B cell (primary cell): Measurements from ENCODE around the gene ADGRF5. TPM values are rescaled to one million over a fixed set of nuclear protein-coding genes. Genes with fewer than 3 reads are reported as not detected.

Experiments
- ATAC-seq: fragments of 200-7000 bp; cut with Tn5 transposase; one replicate; pipeline ENCODE4 v1.10.0; 2021; ENCODE audit warnings: low read depth, mild to moderate bottlenecking, moderate number of reproducible peaks, moderate library complexity
- CTCF ChIA-PET: fragments of 350-600 bp; sonication (Branson Sonifier 250); formaldehyde crosslinking; loops from one replicate; lab custom pipeline; 2021; ENCODE audit warnings: antibody characterized with exemption, inconsistent platforms; lab: Charles Lee
- POLR2A ChIA-PET: fragments of 350-600 bp; sonication (Branson Sonifier 250); formaldehyde crosslinking; loops from one replicate; lab custom pipeline; 2021; ENCODE audit warnings: antibody characterized with exemption; lab: Charles Lee
- DNase-seq: peaks from one replicate; pipeline ENCODE4 v3.0.0; 2013
- H2AFZ ChIP-seq: 2 replicates; pipeline ENCODE4 v1.6.1; 2012; ENCODE audit warnings: mild to moderate bottlenecking, low read depth, low read length; ENCODE audit not compliant: insufficient read depth, poor library complexity, severe bottlenecking
- H3K27ac ChIP-seq, 2 donors: 1 replicate in 1 of 2; 2 replicates in 1 of 2; pipeline ENCODE4 v1.5.1; 2012 to 2013; ENCODE audit warnings: low read length in 2 of 2, mild to moderate bottlenecking in 2 of 2, moderate library complexity in 1 of 2
- H3K27me3 ChIP-seq, 4 experiments: fragments of 200-600 bp in 1 of 4; sonication (generic) in 1 of 4; replicated peaks in 1 of 4; 1 replicate in 2 of 4; 2 replicates in 2 of 4; pipeline versions ENCODE4 v1.6.1 to v1.7.0; 2013 to 2016; ENCODE audit warnings: low read length in 3 of 4, mild to moderate bottlenecking in 2 of 4, mixed read lengths in 1 of 4, moderate library complexity in 1 of 4; ENCODE audit not compliant: insufficient read depth in 4 of 4, control insufficient read depth in 3 of 4; ENCODE audit errors: control extremely low read depth in 1 of 4
- H3K36me3 ChIP-seq, 2 experiments: replicated peaks in 1 of 2; 1 replicate in 1 of 2; 2 replicates in 1 of 2; pipeline versions ENCODE4 v1.6.1 to v1.7.1; 2013; ENCODE audit warnings: low read length in 1 of 2; ENCODE audit not compliant: insufficient read depth in 2 of 2, control insufficient read depth in 1 of 2; ENCODE audit errors: control extremely low read depth in 1 of 2, extremely low read depth in 1 of 2
- H3K4me1 ChIP-seq, 2 donors: fragments of 200-600 bp in 1 of 2; sonication (generic) in 1 of 2; 1 replicate in 1 of 2; 2 replicates in 1 of 2; pipeline versions ENCODE4 v1.5.1 to v1.6.1; 2013 to 2017; ENCODE audit warnings: low read length in 2 of 2; ENCODE audit not compliant: control insufficient read depth in 2 of 2, insufficient read depth in 2 of 2
- H3K4me2 ChIP-seq: replicated peaks from 2 replicates; pipeline ENCODE3; 2012; ENCODE audit warnings: mild to moderate bottlenecking, low read depth, low read length; ENCODE audit not compliant: poor library complexity, severe bottlenecking
- H3K4me3 ChIP-seq, 5 experiments: fragments of 200-600 bp in 1 of 5; sonication (generic) in 1 of 5; 1 replicate in 3 of 5; 2 replicates in 2 of 5; pipeline versions ENCODE4 v1.5.1 to v1.7.0; 2011 to 2016; ENCODE audit warnings: low read length in 4 of 5, mild to moderate bottlenecking in 4 of 5, low read depth in 2 of 5, control low read depth in 1 of 5, moderate library complexity in 1 of 5; ENCODE audit not compliant: insufficient read depth in 1 of 5; ENCODE audit errors: control extremely low read depth in 1 of 5, extremely low read depth in 1 of 5
- H3K79me2 ChIP-seq: fragments of 200-600 bp; sonication (generic); one replicate; pipeline ENCODE4 v1.6.0; 2016; ENCODE audit warnings: low read length; ENCODE audit not compliant: control insufficient read depth, insufficient read depth
- H3K9ac ChIP-seq: fragments of 200-600 bp; sonication (generic); 2 replicates; pipeline ENCODE4 v1.6.1; 2017; ENCODE audit warnings: mild to moderate bottlenecking, low read length, moderate library complexity
- H3K9me3 ChIP-seq, 3 donors: one replicate each; pipeline versions ENCODE4 v1.6.1 to v1.7.1; 2013; ENCODE audit warnings: low read length in 2 of 3; ENCODE audit not compliant: control insufficient read depth in 2 of 3, insufficient read depth in 1 of 3; ENCODE audit errors: control extremely low read depth in 1 of 3
- H4K20me1 ChIP-seq: 2 replicates; pipeline ENCODE4 v1.6.0; 2012; ENCODE audit warnings: mild to moderate bottlenecking, low read length; ENCODE audit not compliant: insufficient read depth, control insufficient read depth, poor library complexity, severe bottlenecking
- H3K27ac Mint-ChIP-seq: one replicate; pipeline ENCODE4 v1.8.0; 2021; ENCODE audit warnings: mixed read lengths
- H3K27me3 Mint-ChIP-seq: one replicate; pipeline ENCODE4 v1.8.0; 2021; ENCODE audit warnings: mixed read lengths
- H3K4me1 Mint-ChIP-seq: one replicate; pipeline ENCODE4 v1.8.0; 2021; ENCODE audit warnings: mixed read lengths
- H3K4me3 Mint-ChIP-seq: one replicate; pipeline ENCODE4 v1.8.0; 2021; ENCODE audit warnings: mixed read lengths
- H3K9me3 Mint-ChIP-seq: one replicate; pipeline ENCODE4 v1.8.0; 2022; ENCODE audit warnings: mixed read lengths; ENCODE audit not compliant: insufficient read depth
- CTCF ChIP-seq: fragments of 200-600 bp; IDR thresholded peaks from one replicate; pipeline ENCODE4 v1.8.0; 2022; ENCODE audit warnings: antibody characterized with exemption, mild to moderate bottlenecking
- EZH2 ChIP-seq: IDR thresholded peaks from 2 replicates; pipeline ENCODE4 v1.6.1; 2012; ENCODE audit warnings: borderline replicate concordance, low read depth, mild to moderate bottlenecking, moderate library complexity, low read length; ENCODE audit not compliant: insufficient read depth, poor library complexity, severe bottlenecking
- WGBS: methylation state at CpG from one replicate; pipeline ENCODE4 v1.1.5; 2013; ENCODE audit warnings: missing lambda C conversion rate; ENCODE audit not compliant: insufficient coverage; 5-methylcytosine and 5-hydroxymethylcytosine counted together
- intact Hi-C: fragments of 100-400 bp; cut with micrococcal nuclease; formaldehyde crosslinking; loops from one replicate; pipeline ENCODE4 v1.10.0; 2022
- polyA plus RNA-seq: library from polyadenylated mRNA; depleted of rRNA; stranded (reverse); fragments of >200 nt; gene quantifications from 2 replicates; pipeline ENCODE4 v1.2.3, GENCODE V29; 2012
- total RNA-seq, 2 donors: library from RNA; stranded (reverse); fragments of 120-200 nt in 1 of 2; gene quantifications; 1 replicate in 1 of 2; 2 replicates in 1 of 2; pipeline versions ENCODE4 v1.2.3 to v1.2.4, GENCODE V29; 2013 to 2022

Gene ADGRF5
- total and polyA plus RNA-seq, 2 donors (not counting 1 experiment from before 2014, with no cell fraction given): not detected

- Histone ChIP-seq H3K79me2 (no peaks in the 10 kb centered on the region), H3K4me3 (no peak overlapping the region), H3K27me3 (peaks cover 0 to 7% (median 0%) of the 10 kb centered on the region in 4 experiments), H3K4me1 (no peaks in the 10 kb centered on the region), H3K4me2 (peak overlapping the region; percentile 33), H2AFZ (peak overlapping the region; percentile 58), H3K9ac (no peak overlapping the region), H3K27ac (no peak overlapping the region), H3K9me3 (no peaks in the 10 kb centered on the region), H4K20me1 (no peaks in the 10 kb centered on the region), H3K36me3 (no peaks in the 10 kb centered on the region)
- peak overlapping the region; percentile 65 for H3K4me3 Mint-ChIP-seq
- ATAC-seq (peak; percentile 66), DNase-seq (peak; percentile 55)
- intact Hi-C loops: loop anchor here (10.0 kb wide), 1 partner anchor 196 kb away; the partner anchor contains the start of gene ADGRF1
- 6% methylated on average over 21 of the region's 25 CpGs for WGBS
- no peaks in the 10 kb centered on the region for H3K9me3 Mint-ChIP-seq
- H3K27ac Mint-ChIP-seq: no peak overlapping the region
- H3K27me3 Mint-ChIP-seq: peaks cover 31% of the 10 kb centered on the region
- TF ChIP-seq CTCF (peak; percentile 84), EZH2 (no peak)
- ChIA-PET POLR2A (no interaction called here), CTCF (interaction anchor here (0.7 to 2.3 kb wide), 5 partner anchors 459 to 759 kb away, joined by 3 to 5 read pairs (median 4); partner anchors contain the start of gene TNFRSF21)
- peaks cover 7% of the 10 kb centered on the region for H3K4me1 Mint-ChIP-seq
Measured at GRCh38 chr6:46848684-46849360, 72.9 kb downstream of the ADGRF5 start.

- Mint-ChIP-seq H3K4me3 (no peak overlapping the region), H3K9me3 (peaks cover 9% of the 10 kb centered on the region), H3K4me1 (peaks cover 7% of the 10 kb centered on the region), H3K27me3 (peaks cover 29% of the 10 kb centered on the region), H3K27ac (no peak overlapping the region)
- H3K4me1 ChIP-seq: no peaks in the 10 kb centered on the region
- intact Hi-C loops: loop anchor here (10.0 kb wide), 1 partner anchor 200 kb away; the partner anchor contains the start of gene ADGRF1
- H2AFZ ChIP-seq: no peak overlapping the region
- H3K9me3 ChIP-seq: peaks cover 0 to 12% (median 0%) of the 10 kb centered on the region in 3 donors
- H3K9ac ChIP-seq: no peak overlapping the region
- H4K20me1 ChIP-seq: no peaks in the 10 kb centered on the region
- H3K79me2 ChIP-seq: no peaks in the 10 kb centered on the region
- 49% methylated on average over 2 of the region's 5 CpGs for WGBS
- H3K4me2 ChIP-seq: no peak overlapping the region
- ATAC-seq (no peak), DNase-seq (no peak)
- no peak overlapping the region for H3K27ac ChIP-seq
- no peaks in the 10 kb centered on the region for H3K36me3 ChIP-seq
- H3K4me3 ChIP-seq: no peak overlapping the region
- POLR2A ChIA-PET: no interaction called here
- peaks cover 0 to 7% (median 0%) of the 10 kb centered on the region in 4 experiments for H3K27me3 ChIP-seq
- TF ChIP-seq EZH2: no peak
- TF ChIP-seq CTCF: no peak
- CTCF ChIA-PET: no interaction called here
Measured at GRCh38 chr6:46845126-46845525, 76.6 kb downstream of the ADGRF5 start.
